IPS-20b (cell line): ENCODE data around the gene DDX56.

ENCODE experiments used
- H3K27ac ChIP-seq: one replicate; pipeline ENCODE4 v1.5.1; 2013; ENCODE audit warnings: low read length
- H3K27me3 ChIP-seq: 2 replicates; pipeline ENCODE4 v1.6.1; 2013; ENCODE audit warnings: mild to moderate bottlenecking, low read length, inconsistent platforms; ENCODE audit not compliant: insufficient read depth
- H3K36me3 ChIP-seq: 2 replicates; pipeline ENCODE4 v1.6.1; 2013; ENCODE audit warnings: low read depth, mild to moderate bottlenecking, inconsistent platforms, low read length, moderate library complexity; ENCODE audit not compliant: insufficient read depth
- H3K4me1 ChIP-seq: 2 replicates; pipeline ENCODE4 v1.6.1; 2013; ENCODE audit warnings: mild to moderate bottlenecking, control low read depth, inconsistent platforms, low read length, moderate library complexity; ENCODE audit not compliant: insufficient read depth
- H3K4me3 ChIP-seq: 2 replicates; pipeline ENCODE4 v1.5.1; 2013; ENCODE audit warnings: mild to moderate bottlenecking, low read length, inconsistent platforms
- H3K9ac ChIP-seq: 2 replicates; pipeline ENCODE4 v1.6.1; 2013; ENCODE audit warnings: low read depth, mild to moderate bottlenecking, inconsistent platforms, low read length, moderate library complexity
- H3K9me3 ChIP-seq: 2 replicates; pipeline ENCODE4 v1.6.1; 2013; ENCODE audit warnings: mild to moderate bottlenecking, low read depth, low read length, inconsistent platforms; ENCODE audit not compliant: insufficient read depth

Gene DDX56

GRCh38 chr7:44573464-44574286 lies at the start of gene DDX56:
DDX56 (minus strand) TSS chr7:44573908; CDS start chr7:44573895, 13 bp downstream.
- H3K4me3 ChIP-seq, result peak within 1 kb of the TSS; percentile 92

GRCh38 chr7:44622342-44623151 lies 48.8 kb upstream of the DDX56 start:
- Histone ChIP-seq H3K27me3 (no peaks in the 10 kb centered on the region), H3K27ac (no peak overlapping the region), H3K36me3 (peaks cover 34% of the 10 kb centered on the region), H3K4me1 (no peaks in the 10 kb centered on the region), H3K9me3 (no peaks in the 10 kb centered on the region), H3K4me3 (no peak overlapping the region), H3K9ac (no peak overlapping the region)

More at GRCh38 chr7:44573464-44574286, at the start of gene DDX56:
- Histone ChIP-seq H3K9me3 (no peaks in the 10 kb centered on the region), H3K27ac (peak within 1 kb of the TSS; percentile 70), H3K4me1 (peaks cover 3% of the 10 kb centered on the region; the same call in 1 of the 2 replicates), H3K36me3 (peaks cover 67% of the 10 kb centered on the region), H3K27me3 (no peaks in the 10 kb centered on the region), H3K9ac (peak within 1 kb of the TSS; percentile 92)

GRCh38 chr7:44621750-44622103 lies 48.0 kb upstream of the DDX56 start:
- Histone ChIP-seq H3K36me3 (peaks cover 33% of the 10 kb centered on the region), H3K27ac (no peak overlapping the region), H3K9ac (no peak overlapping the region), H3K27me3 (no peaks in the 10 kb centered on the region), H3K9me3 (no peaks in the 10 kb centered on the region), H3K4me1 (no peaks in the 10 kb centered on the region), H3K4me3 (no peak overlapping the region)

- no peak overlapping the region for H3K27ac ChIP-seq
- no peaks in the 10 kb centered on the region for H3K4me1 ChIP-seq
- H3K9ac ChIP-seq, result no peak overlapping the region
- H3K36me3 ChIP-seq, result peaks cover 28% of the 10 kb centered on the region
- no peaks in the 10 kb centered on the region for H3K27me3 ChIP-seq
- H3K9me3 ChIP-seq, result no peaks in the 10 kb centered on the region
- no peak overlapping the region for H3K4me3 ChIP-seq
These were observed 47.5 kb upstream of the DDX56 start for GRCh38 chr7:44621034-44621749.

GRCh38 chr7:44618753-44619152 lies 45.0 kb upstream of the DDX56 start:
- Histone ChIP-seq H3K4me1 (peaks cover 4% of the 10 kb centered on the region; the same call in 1 of the 2 replicates), H3K4me3 (no peak overlapping the region), H3K36me3 (peaks cover 10% of the 10 kb centered on the region; the same call in 1 of the 2 replicates), H3K9me3 (no peaks in the 10 kb centered on the region), H3K27me3 (no peaks in the 10 kb centered on the region), H3K27ac (no peak overlapping the region), H3K9ac (no peak overlapping the region)

GRCh38 chr7:44618045-44618444 lies 44.3 kb upstream of the DDX56 start:
- Histone ChIP-seq H3K27me3 (no peaks in the 10 kb centered on the region), H3K9me3 (no peaks in the 10 kb centered on the region), H3K4me1 (peaks cover 4% of the 10 kb centered on the region; the same call in 1 of the 2 replicates), H3K4me3 (no peak overlapping the region), H3K9ac (no peak overlapping the region), H3K36me3 (peaks cover 10% of the 10 kb centered on the region; the same call in 1 of the 2 replicates), H3K27ac (no peak overlapping the region)

GRCh38 chr7:44617225-44617890 lies 43.6 kb upstream of the DDX56 start:
- Histone ChIP-seq H3K9ac (no peak overlapping the region), H3K27ac (no peak overlapping the region)

GRCh38 chr7:44616545-44616944 lies 42.8 kb upstream of the DDX56 start:
- H3K9me3 ChIP-seq, result no peaks in the 10 kb centered on the region
- no peak overlapping the region for H3K27ac ChIP-seq
- H3K27me3 ChIP-seq, result no peaks in the 10 kb centered on the region
- peaks cover 4% of the 10 kb centered on the region; the same call in 1 of the 2 replicates for H3K4me1 ChIP-seq
- peaks cover 10% of the 10 kb centered on the region; the same call in 1 of the 2 replicates for H3K36me3 ChIP-seq
- no peak overlapping the region for H3K9ac ChIP-seq
- no peak overlapping the region for H3K4me3 ChIP-seq

More at GRCh38 chr7:44617225-44617890, 43.6 kb upstream of the DDX56 start:
- Histone ChIP-seq H3K9me3 (no peaks in the 10 kb centered on the region), H3K27me3 (no peaks in the 10 kb centered on the region), H3K4me1 (peaks cover 4% of the 10 kb centered on the region; the same call in 1 of the 2 replicates), H3K4me3 (no peak overlapping the region), H3K36me3 (peaks cover 10% of the 10 kb centered on the region; the same call in 1 of the 2 replicates)

- Histone ChIP-seq H3K27me3 (no peaks in the 10 kb centered on the region), H3K4me3 (no peak overlapping the region), H3K9me3 (no peaks in the 10 kb centered on the region), H3K4me1 (peaks cover 4% of the 10 kb centered on the region; the same call in 1 of the 2 replicates), H3K27ac (no peak overlapping the region), H3K9ac (no peak overlapping the region), H3K36me3 (peaks cover 10% of the 10 kb centered on the region; the same call in 1 of the 2 replicates)
These were observed 42.1 kb upstream of the DDX56 start for GRCh38 chr7:44615793-44616192.

- no peaks in the 10 kb centered on the region for H3K27me3 ChIP-seq
- H3K9ac ChIP-seq, result no peak overlapping the region
- peaks cover 10% of the 10 kb centered on the region; the same call in 1 of the 2 replicates for H3K36me3 ChIP-seq
- no peak overlapping the region for H3K27ac ChIP-seq
- no peak overlapping the region for H3K4me3 ChIP-seq
- H3K4me1 ChIP-seq, result peaks cover 4% of the 10 kb centered on the region; the same call in 1 of the 2 replicates
- no peaks in the 10 kb centered on the region for H3K9me3 ChIP-seq
These were observed 41.5 kb upstream of the DDX56 start for GRCh38 chr7:44615149-44615611.

- H3K9ac ChIP-seq, result no peak overlapping the region
- H3K4me1 ChIP-seq, result peaks cover 4% of the 10 kb centered on the region
- no peaks in the 10 kb centered on the region for H3K9me3 ChIP-seq
- H3K4me3 ChIP-seq, result no peak overlapping the region
- H3K27ac ChIP-seq, result no peak overlapping the region
- no peaks in the 10 kb centered on the region for H3K36me3 ChIP-seq
- no peaks in the 10 kb centered on the region for H3K27me3 ChIP-seq
These were observed 36.1 kb upstream of the DDX56 start for GRCh38 chr7:44609829-44610228.
